IMR-90 (cell line): Measurements from ENCODE around the gene TMEM245. TPM values are rescaled to one million over a fixed set of nuclear protein-coding genes. Genes with fewer than 3 reads are reported as not detected.

ENCODE experiments used
- ATAC-seq: fragments of 200-7000 bp; cut with Tn5 transposase; 2 replicates; pipeline ENCODE4 v1.9.1; 2020; ENCODE audit warnings: low read depth, mild to moderate bottlenecking, moderate library complexity
- BruUV-seq: library from RNA; stranded (reverse); fragments of 400-500 nt; replicated peaks from 2 replicates; lab custom pipeline; 2021; lab: Mats Ljungman, UMichigan
- CTCF ChIA-PET: fragments of 300-600 bp; formaldehyde crosslinking; extraction: SDS; loops from one replicate; lab custom pipeline; 2021; ENCODE audit warnings: antibody characterized with exemption; lab: Yijun Ruan, JAX
- POLR2A ChIA-PET: fragments of 300-600 bp; sonication (Branson Sonifier 250); formaldehyde crosslinking; loops from one replicate; lab custom pipeline; 2022; ENCODE audit warnings: antibody characterized with exemption; ENCODE audit not compliant: unreplicated experiment; lab: Charles Lee
- DNase-seq: peaks from one replicate; pipeline ENCODE4 v3.0.0; 2013
- H2AFZ ChIP-seq: replicated peaks from 2 replicates; pipeline ENCODE3; 2013; ENCODE audit warnings: low read length, mild to moderate bottlenecking; ENCODE audit not compliant: poor library complexity
- H2AK5ac ChIP-seq: 2 replicates; pipeline ENCODE4 v1.6.1; 2013; ENCODE audit warnings: low read depth, low read length, inconsistent platforms
- H2AK9ac ChIP-seq: replicated peaks from 2 replicates; pipeline ENCODE3; 2013; ENCODE audit warnings: mild to moderate bottlenecking, low read depth, low read length, moderate library complexity; ENCODE audit not compliant: poor library complexity
- H2BK120ac ChIP-seq: 2 replicates; pipeline ENCODE4 v1.6.1; 2013; ENCODE audit warnings: low read depth, low read length, inconsistent platforms
- H2BK15ac ChIP-seq: 3 replicates; pipeline ENCODE4 v1.6.1; 2013; ENCODE audit warnings: low read depth, low read length, inconsistent platforms
- H2BK20ac ChIP-seq: 2 replicates; pipeline ENCODE4 v1.6.1; 2013; ENCODE audit warnings: low read depth, mild to moderate bottlenecking, inconsistent platforms, low read length, moderate library complexity
- H2BK5ac ChIP-seq: 2 replicates; pipeline ENCODE4 v1.6.1; 2013; ENCODE audit warnings: mild to moderate bottlenecking, low read depth, low read length, inconsistent platforms; ENCODE audit not compliant: poor library complexity, severe bottlenecking
- H3K14ac ChIP-seq: replicated peaks from 2 replicates; pipeline ENCODE4 v1.6.1; 2013; ENCODE audit warnings: low read depth, low read length, inconsistent platforms
- H3K18ac ChIP-seq: 2 replicates; pipeline ENCODE4 v1.6.1; 2013; ENCODE audit warnings: low read depth, low read length, control low read depth
- H3K23ac ChIP-seq: 2 replicates; pipeline ENCODE4 v1.6.1; 2013; ENCODE audit warnings: low read depth, low read length, inconsistent platforms
- H3K27ac ChIP-seq: 2 replicates; pipeline ENCODE4 v1.5.1; 2013; ENCODE audit warnings: mild to moderate bottlenecking, control low read depth, low read length; ENCODE audit not compliant: insufficient read depth
- H3K27me3 ChIP-seq: 2 replicates; pipeline ENCODE4 v1.6.1; 2013; ENCODE audit warnings: low read length; ENCODE audit not compliant: control insufficient read depth, insufficient read depth
- H3K36me3 ChIP-seq: 2 replicates; pipeline ENCODE4 v1.6.1; 2013; ENCODE audit warnings: low read length, mixed read lengths; ENCODE audit not compliant: control insufficient read depth, insufficient read depth
- H3K4ac ChIP-seq: 2 replicates; pipeline ENCODE4 v1.6.1; 2013; ENCODE audit warnings: low read depth, low read length, inconsistent platforms
- H3K4me1 ChIP-seq: 2 replicates; pipeline ENCODE4 v1.6.1; 2013; ENCODE audit warnings: low read length, mixed read lengths; ENCODE audit not compliant: control insufficient read depth, insufficient read depth
- H3K4me2 ChIP-seq: 2 replicates; pipeline ENCODE4 v1.6.1; 2013; ENCODE audit warnings: low read depth, mild to moderate bottlenecking, control low read depth, low read length, moderate library complexity
- H3K4me3 ChIP-seq: 2 replicates; pipeline ENCODE4 v1.5.1; 2013; ENCODE audit warnings: low read depth, mild to moderate bottlenecking, control low read depth, low read length, moderate library complexity; ENCODE audit not compliant: insufficient read depth
- H3K56ac ChIP-seq: 2 replicates; pipeline ENCODE4 v1.6.1; 2013; ENCODE audit warnings: low read length, inconsistent platforms; ENCODE audit not compliant: insufficient read depth; ENCODE audit errors: extremely low read depth
- H3K79me1 ChIP-seq, 2 experiments: 2 replicates each; pipeline ENCODE4 v1.6.1; 2013; ENCODE audit warnings: low read length in 2 of 2, inconsistent platforms in 1 of 2, low read depth in 1 of 2
- H3K9ac ChIP-seq: 2 replicates; pipeline ENCODE4 v1.6.1; 2013; ENCODE audit warnings: low read depth, low read length, control low read depth
- H3K9me1 ChIP-seq: 2 replicates; pipeline ENCODE4 v1.6.1; 2013; ENCODE audit warnings: low read length, inconsistent platforms; ENCODE audit not compliant: insufficient read depth
- H3K9me3 ChIP-seq: 2 replicates; pipeline ENCODE4 v1.6.1; 2013; ENCODE audit warnings: low read length; ENCODE audit not compliant: control insufficient read depth, insufficient read depth
- H4K20me1 ChIP-seq: 2 replicates; pipeline ENCODE4 v1.6.1; 2013; ENCODE audit warnings: low read length, inconsistent platforms; ENCODE audit not compliant: insufficient read depth
- H4K5ac ChIP-seq: 2 replicates; pipeline ENCODE4 v1.6.1; 2013; ENCODE audit warnings: mild to moderate bottlenecking, low read depth, low read length, control low read depth
- H4K8ac ChIP-seq, 2 experiments: 2 replicates each; pipeline ENCODE4 v1.6.1; 2013; ENCODE audit warnings: low read depth in 2 of 2, low read length in 2 of 2, control low read depth in 1 of 2, inconsistent platforms in 1 of 2
- H4K91ac ChIP-seq: 2 replicates; pipeline ENCODE4 v1.6.1; 2013; ENCODE audit warnings: low read depth, low read length, inconsistent platforms; ENCODE audit not compliant: insufficient read depth
- CEBPB ChIP-seq: IDR thresholded peaks from 2 replicates; pipeline ENCODE4 v1.6.1; 2012; ENCODE audit warnings: low read depth, low read length, improper control_type of control experiment
- FOS ChIP-seq: fragments of 150-350 bp; IDR thresholded peaks from 2 replicates; pipeline ENCODE4 v1.6.1; 2016; ENCODE audit warnings: low read depth, low read length
- MAZ ChIP-seq: IDR thresholded peaks from 2 replicates; pipeline ENCODE4 v1.6.1; 2012; ENCODE audit warnings: low read depth, mild to moderate bottlenecking, low read length, improper control_type of control experiment, moderate library complexity, borderline replicate concordance
- NFE2L2 ChIP-seq: fragments of 150-350 bp; IDR thresholded peaks from 2 replicates; pipeline ENCODE4 v1.6.1; 2016; ENCODE audit warnings: low read depth, mild to moderate bottlenecking, low read length
- POLR2A ChIP-seq: IDR thresholded peaks from 2 replicates; pipeline ENCODE4 v1.6.1; 2012; ENCODE audit warnings: mild to moderate bottlenecking, low read depth, low read length
- RCOR1 ChIP-seq: IDR thresholded peaks from 2 replicates; pipeline ENCODE4 v1.6.1; 2012; ENCODE audit warnings: mild to moderate bottlenecking, low read length, improper control_type of control experiment; ENCODE audit not compliant: insufficient replicate concordance
- SMC3 ChIP-seq: fragments of 150-350 bp; IDR thresholded peaks from 2 replicates; pipeline ENCODE4 v1.6.1; 2016; ENCODE audit warnings: low read depth, mild to moderate bottlenecking, antibody characterized with exemption, low read length, moderate library complexity
- WGBS, 2 experiments: methylation state at CpG; one replicate each; pipeline versions ENCODE4 v1.1.5 to v1.1.7; 2013; ENCODE audit warnings: missing lambda C conversion rate in 2 of 2; ENCODE audit not compliant: insufficient read length in 1 of 2; ENCODE audit errors: extremely low coverage in 2 of 2; 5-methylcytosine and 5-hydroxymethylcytosine counted together
- dilution Hi-C: fragments of 300-500 bp; cut with HindIII; formaldehyde crosslinking; loops from one replicate; pipeline ENCODE4 v1.14.3; 2018; ENCODE audit warnings: low sequenced_read_pairs; ENCODE audit not compliant: unreplicated experiment
- in situ Hi-C: fragments of 300-500 bp; cut with MboI; formaldehyde crosslinking; loops from 3 replicates; pipeline ENCODE4 v1.14.3; 2019; ENCODE audit warnings: low sequenced_read_pairs, inconsistent platforms, mixed read lengths
- intact Hi-C: fragments of 100-400 bp; cut with micrococcal nuclease; formaldehyde crosslinking; loops from 2 replicates; pipeline ENCODE4 v1.10.0; 2022
- polyA plus RNA-seq, 3 experiments: library from polyadenylated mRNA; depleted of rRNA; stranded (reverse); fragments of >200 nt; gene quantifications; 2 replicates each; pipeline ENCODE4 v1.2.3, GENCODE V29; 2012; ENCODE audit warnings: low replicate concordance in 1 of 3
- total RNA-seq: library from RNA; depleted of rRNA; stranded (reverse); fragments of >200 nt; gene quantifications from 2 replicates; pipeline ENCODE4 v1.2.3, GENCODE V29; 2012

The TMEM245 gene
- total and polyA plus RNA-seq, 2 of the 4 experiments (the other 2 are of a cell fraction) = 24.8 to 57.9 TPM

GRCh38 chr9:109026306-109026705, 93.4 kb downstream of the TMEM245 start:
- no peak overlapping the region for H4K91ac ChIP-seq
- H3K27me3 ChIP-seq = no peaks in the 10 kb centered on the region
- dilution Hi-C loops (no loop called here), in situ Hi-C loops (no loop called here), intact Hi-C loops (no loop called here)
- H3K14ac ChIP-seq = no peak overlapping the region
- peaks cover 37 to 69% of the 10 kb centered on the region in 2 experiments for H3K79me1 ChIP-seq
- H3K4me2 ChIP-seq = no peak overlapping the region
- no peak overlapping the region for H3K56ac ChIP-seq
- H2BK15ac ChIP-seq = no peak overlapping the region
- H2BK20ac ChIP-seq = no peak overlapping the region
- DNase-seq (no peak), ATAC-seq (no peak)
- H2AFZ ChIP-seq = no peak overlapping the region
- H4K20me1 ChIP-seq = no peaks in the 10 kb centered on the region; the same call in 1 of the 2 replicates
- ChIA-PET CTCF (no interaction called here), POLR2A (no interaction called here)
- no peak overlapping the region for H2BK5ac ChIP-seq
- H2BK120ac ChIP-seq = no peak overlapping the region
- H3K4ac ChIP-seq = no peak overlapping the region
- 90% methylated on average over 2 of the region's 7 CpGs; no CpG with 5 or more reads in 1 of the 2 experiments for WGBS, 2 experiments
- peaks cover 1% of the 10 kb centered on the region for H3K36me3 ChIP-seq
- TF ChIP-seq POLR2A = no peak
- no peak for TF ChIP-seq NFE2L2
- TF ChIP-seq FOS = no peak
- TF ChIP-seq CEBPB = no peak
- TF ChIP-seq MAZ = no peak
- TF ChIP-seq SMC3 = no peak
- no peak for TF ChIP-seq RCOR1
- no peak overlapping the region for H2AK5ac ChIP-seq
- peaks cover 8% of the 10 kb centered on the region for H3K9me1 ChIP-seq
- H3K27ac ChIP-seq = no peak overlapping the region
- H3K4me3 ChIP-seq = no peak overlapping the region
- no peak overlapping the region for H3K23ac ChIP-seq
- no peak overlapping the region for H2AK9ac ChIP-seq
- no TSS peak for BruUV-seq
- no peak overlapping the region for H4K5ac ChIP-seq
- H4K8ac ChIP-seq = no peak overlapping the region
- no peaks in the 10 kb centered on the region for H3K9me3 ChIP-seq
- H3K18ac ChIP-seq = no peak overlapping the region
- H3K4me1 ChIP-seq = peaks cover 3% of the 10 kb centered on the region; the same call in 1 of the 2 replicates
- H3K9ac ChIP-seq = no peak overlapping the region
